ENCODE measurements around the gene KCNH6. TPM values are rescaled to one million over a fixed set of nuclear protein-coding genes. Genes with fewer than 3 reads are reported as not detected.

KCNH6 gene
- total RNA-seq, 1 donor from 2014 or later = 13.2 TPM

GRCh38 chr17:63531022-63531965, 8.1 kb downstream of the KCNH6 start:
- TF ChIP-seq CTCF (IDR thresholded peaks at IDR 0.05; ENCODE audit: unreplicated experiment) = no peak
- Mint-ChIP-seq H3K4me3 (ENCODE audit: low read depth) (no peak overlapping the region), H3K9me3 (ENCODE audit: low read depth) (no peaks in the 10 kb centered on the region), H3K27ac (no peak overlapping the region), H3K27me3 (peaks cover 16% of the 10 kb centered on the region), H3K36me3 (ENCODE audit: insufficient read depth) (no peaks in the 10 kb centered on the region), H3K4me1 (ENCODE audit: low read depth) (no peaks in the 10 kb centered on the region)
- DNase-seq (ENCODE audit: low spot score, unreplicated experiment) = no peak

- H3K27ac Mint-ChIP-seq = no peak overlapping the region
- DNase-seq (ENCODE audit: low spot score, unreplicated experiment) = no peak
- no peaks in the 10 kb centered on the region for H3K4me1 Mint-ChIP-seq (ENCODE audit: low read depth)
- peaks cover 19% of the 10 kb centered on the region for H3K27me3 Mint-ChIP-seq
- no peak overlapping the region for H3K4me3 Mint-ChIP-seq (ENCODE audit: low read depth)
- TF ChIP-seq CTCF (IDR thresholded peaks at IDR 0.05; ENCODE audit: unreplicated experiment) = no peak
- no peaks in the 10 kb centered on the region for H3K9me3 Mint-ChIP-seq (ENCODE audit: low read depth)
- no peaks in the 10 kb centered on the region for H3K36me3 Mint-ChIP-seq (ENCODE audit: insufficient read depth)
These were observed 10.4 kb downstream of the KCNH6 start for GRCh38 chr17:63533433-63534077.

- Mint-ChIP-seq H3K36me3 (ENCODE audit: insufficient read depth) (no peaks in the 10 kb centered on the region), H3K27me3 (peaks cover 24% of the 10 kb centered on the region), H3K4me3 (ENCODE audit: low read depth) (no peak overlapping the region), H3K9me3 (ENCODE audit: low read depth) (no peaks in the 10 kb centered on the region), H3K4me1 (ENCODE audit: low read depth) (no peaks in the 10 kb centered on the region), H3K27ac (no peak overlapping the region)
- no peak for DNase-seq (ENCODE audit: low spot score, unreplicated experiment)
- TF ChIP-seq CTCF (IDR thresholded peaks at IDR 0.05; ENCODE audit: unreplicated experiment) = no peak
These were observed 11.0 kb downstream of the KCNH6 start for GRCh38 chr17:63534078-63534570.

GRCh38 chr17:63534816-63535455, 11.8 kb downstream of the KCNH6 start:
- no peak overlapping the region for H3K27ac Mint-ChIP-seq
- H3K27me3 Mint-ChIP-seq = peaks cover 33% of the 10 kb centered on the region
- no peaks in the 10 kb centered on the region for H3K36me3 Mint-ChIP-seq (ENCODE audit: insufficient read depth)
- no peak overlapping the region for H3K4me3 Mint-ChIP-seq (ENCODE audit: low read depth)
- H3K9me3 Mint-ChIP-seq (ENCODE audit: low read depth) = no peaks in the 10 kb centered on the region
- no peak for TF ChIP-seq CTCF (IDR thresholded peaks at IDR 0.05; ENCODE audit: unreplicated experiment)
- no peaks in the 10 kb centered on the region for H3K4me1 Mint-ChIP-seq (ENCODE audit: low read depth)
- no peak for DNase-seq (ENCODE audit: low spot score, unreplicated experiment)

GRCh38 chr17:63535640-63536039, 12.5 kb downstream of the KCNH6 start:
- no peak for DNase-seq (ENCODE audit: low spot score, unreplicated experiment)
- no peaks in the 10 kb centered on the region for H3K36me3 Mint-ChIP-seq (ENCODE audit: insufficient read depth)
- TF ChIP-seq CTCF (IDR thresholded peaks at IDR 0.05; ENCODE audit: unreplicated experiment) = no peak
- no peaks in the 10 kb centered on the region for H3K4me1 Mint-ChIP-seq (ENCODE audit: low read depth)
- no peak overlapping the region for H3K4me3 Mint-ChIP-seq (ENCODE audit: low read depth)
- no peak overlapping the region for H3K27ac Mint-ChIP-seq
- H3K9me3 Mint-ChIP-seq (ENCODE audit: low read depth) = no peaks in the 10 kb centered on the region
- H3K27me3 Mint-ChIP-seq = peaks cover 35% of the 10 kb centered on the region
